ENCODE measurements around the gene PRRX2.

GRCh38 chr9:129627556-129628440 lies 37.6 kb upstream of the PRRX2 start:
- TF ChIP-seq, protein P1, sequence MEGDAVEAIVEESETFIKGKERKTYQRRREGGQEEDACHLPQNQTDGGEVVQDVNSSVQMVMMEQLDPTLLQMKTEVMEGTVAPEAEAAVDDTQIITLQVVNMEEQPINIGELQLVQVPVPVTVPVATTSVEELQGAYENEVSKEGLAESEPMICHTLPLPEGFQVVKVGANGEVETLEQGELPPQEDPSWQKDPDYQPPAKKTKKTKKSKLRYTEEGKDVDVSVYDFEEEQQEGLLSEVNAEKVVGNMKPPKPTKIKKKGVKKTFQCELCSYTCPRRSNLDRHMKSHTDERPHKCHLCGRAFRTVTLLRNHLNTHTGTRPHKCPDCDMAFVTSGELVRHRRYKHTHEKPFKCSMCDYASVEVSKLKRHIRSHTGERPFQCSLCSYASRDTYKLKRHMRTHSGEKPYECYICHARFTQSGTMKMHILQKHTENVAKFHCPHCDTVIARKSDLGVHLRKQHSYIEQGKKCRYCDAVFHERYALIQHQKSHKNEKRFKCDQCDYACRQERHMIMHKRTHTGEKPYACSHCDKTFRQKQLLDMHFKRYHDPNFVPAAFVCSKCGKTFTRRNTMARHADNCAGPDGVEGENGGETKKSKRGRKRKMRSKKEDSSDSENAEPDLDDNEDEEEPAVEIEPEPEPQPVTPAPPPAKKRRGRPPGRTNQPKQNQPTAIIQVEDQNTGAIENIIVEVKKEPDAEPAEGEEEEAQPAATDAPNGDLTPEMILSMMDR (IDR thresholded peaks at IDR 0.05) = no peak
- no peak for TF ChIP-seq POLR2A (IDR thresholded peaks at IDR 0.05)
